Prostate gland (tissue), 2 donors: ENCODE data around the gene ERRFI1.
A peak's percentile ranks its signal among the peaks of the same experiment; 100 is the strongest.

Experiments
- POLR2A ChIP-seq: fragments of 450-650 bp; IDR thresholded peaks from one replicate; pipeline ENCODE4 v1.6.1; 2016; ENCODE audit warnings: antibody characterized with exemption, mild to moderate bottlenecking
- POLR2AphosphoS5 ChIP-seq: sonication (generic); formaldehyde crosslinking; IDR thresholded peaks from one replicate; pipeline ENCODE4 v1.6.1; 2017; ENCODE audit warnings: antibody characterized with exemption
- TF ChIP-seq, protein P1 (sequence below), 4 experiments: fragments of 200-600 bp in 2 of 4; fragments of 450-650 bp in 2 of 4; sonication (generic) in 2 of 4; IDR thresholded peaks; 1 replicate in 3 of 4; 2 replicates in 1 of 4; pipeline ENCODE4 v1.5.1; 2016 to 2019; ENCODE audit warnings: antibody characterized with exemption in 4 of 4, mild to moderate bottlenecking in 2 of 4, moderate library complexity in 2 of 4

DNA sequence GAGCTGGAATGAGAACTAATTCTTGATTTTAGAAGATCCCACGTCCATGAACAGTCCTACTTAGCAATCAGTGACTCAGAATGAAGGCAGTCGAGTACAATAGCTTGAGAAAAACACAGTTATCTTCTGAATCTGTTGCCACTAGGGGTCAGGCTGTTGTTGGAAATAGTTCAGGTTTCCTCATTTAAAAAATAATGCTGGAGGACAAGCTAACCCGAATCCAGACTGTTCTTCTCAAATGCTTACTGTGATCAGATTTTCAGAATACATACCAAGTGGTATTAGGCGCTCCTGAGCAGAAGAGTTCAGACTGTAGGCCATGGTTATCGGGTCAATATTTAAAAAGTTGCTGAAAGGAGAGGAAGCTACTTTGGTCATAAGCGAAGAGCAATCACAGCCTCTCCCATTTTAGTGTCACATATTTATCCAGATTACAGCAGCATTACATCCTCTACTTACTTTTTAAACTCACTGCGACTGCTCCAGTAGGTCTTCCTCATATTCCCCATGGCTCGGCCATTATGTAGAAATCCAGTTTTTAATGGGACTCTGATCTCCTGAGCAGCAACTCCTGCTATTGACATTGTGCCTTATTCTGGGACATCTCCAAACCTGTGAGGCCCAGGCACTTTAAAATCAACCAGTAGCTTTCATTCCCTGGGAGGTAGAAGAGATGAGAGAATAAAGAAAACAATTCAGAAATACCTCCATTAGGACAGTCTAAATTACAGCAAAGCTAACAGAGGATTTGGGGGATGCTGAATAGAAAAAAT lies 10.9 kb downstream of the ERRFI1 start:
- TF ChIP-seq POLR2A (no peak), POLR2AphosphoS5 (peak; percentile 68)
- TF ChIP-seq, protein P1, sequence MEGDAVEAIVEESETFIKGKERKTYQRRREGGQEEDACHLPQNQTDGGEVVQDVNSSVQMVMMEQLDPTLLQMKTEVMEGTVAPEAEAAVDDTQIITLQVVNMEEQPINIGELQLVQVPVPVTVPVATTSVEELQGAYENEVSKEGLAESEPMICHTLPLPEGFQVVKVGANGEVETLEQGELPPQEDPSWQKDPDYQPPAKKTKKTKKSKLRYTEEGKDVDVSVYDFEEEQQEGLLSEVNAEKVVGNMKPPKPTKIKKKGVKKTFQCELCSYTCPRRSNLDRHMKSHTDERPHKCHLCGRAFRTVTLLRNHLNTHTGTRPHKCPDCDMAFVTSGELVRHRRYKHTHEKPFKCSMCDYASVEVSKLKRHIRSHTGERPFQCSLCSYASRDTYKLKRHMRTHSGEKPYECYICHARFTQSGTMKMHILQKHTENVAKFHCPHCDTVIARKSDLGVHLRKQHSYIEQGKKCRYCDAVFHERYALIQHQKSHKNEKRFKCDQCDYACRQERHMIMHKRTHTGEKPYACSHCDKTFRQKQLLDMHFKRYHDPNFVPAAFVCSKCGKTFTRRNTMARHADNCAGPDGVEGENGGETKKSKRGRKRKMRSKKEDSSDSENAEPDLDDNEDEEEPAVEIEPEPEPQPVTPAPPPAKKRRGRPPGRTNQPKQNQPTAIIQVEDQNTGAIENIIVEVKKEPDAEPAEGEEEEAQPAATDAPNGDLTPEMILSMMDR (IDR thresholded peaks at IDR 0.05) = peak; percentile 63 to 88 (median 80)
